ENCODE measurements around the gene SLC39A8.
A peak's percentile ranks its signal among the peaks of the same experiment; 100 is the strongest.

Gene SLC39A8

DNA sequence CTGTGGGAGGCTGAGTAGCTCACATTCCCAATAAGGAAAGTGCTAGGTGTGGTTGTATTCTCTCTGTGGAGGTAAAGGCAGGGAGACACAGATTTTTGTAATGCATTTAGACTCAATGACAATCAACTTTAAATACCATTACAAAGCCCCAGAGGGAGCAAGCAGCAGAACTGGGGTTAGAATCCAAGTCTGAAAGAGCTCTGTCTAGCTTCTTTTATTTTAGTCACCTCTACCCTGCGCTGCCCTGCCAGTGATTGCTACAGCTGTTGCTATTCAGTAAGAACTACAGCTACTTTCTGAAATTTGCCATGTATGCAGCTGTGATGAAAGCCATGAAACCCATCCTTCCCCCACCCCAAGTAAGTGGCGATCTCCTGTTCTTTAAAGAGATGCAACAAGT lies 22.5 kb downstream of the SLC39A8 start:
- TF ChIP-seq SUZ12 (IDR thresholded peaks at IDR 0.05; ENCODE audit: extremely low read depth, insufficient read depth, insufficient read length) (no peak), ZNF274 (IDR thresholded peaks at IDR 0.05; ENCODE audit: low read depth, low read length) (no peak), YY1 (IDR thresholded peaks at IDR 0.05; ENCODE audit: insufficient read depth, insufficient read length) (no peak)
- H3K4me1 ChIP-seq (ENCODE audit: insufficient read depth, insufficient read length): peaks cover 3% of the 10 kb centered on the region
- H3K27me3 ChIP-seq (ENCODE audit: insufficient read depth, insufficient read length): no peaks in the 10 kb centered on the region
- no peak overlapping the region for H3K4me3 ChIP-seq (ENCODE audit: insufficient read length, low read depth)
- no peaks in the 10 kb centered on the region for H3K9me3 ChIP-seq (ENCODE audit: insufficient read depth, low read length)
- no peak overlapping the region for H3K9ac ChIP-seq (ENCODE audit: insufficient read length, low read depth)
- no peaks in the 10 kb centered on the region for H3K36me3 ChIP-seq (ENCODE audit: insufficient read depth, insufficient read length, low read length)
- DNase-seq (ENCODE audit: low read depth, low spot score): no peak

DNA sequence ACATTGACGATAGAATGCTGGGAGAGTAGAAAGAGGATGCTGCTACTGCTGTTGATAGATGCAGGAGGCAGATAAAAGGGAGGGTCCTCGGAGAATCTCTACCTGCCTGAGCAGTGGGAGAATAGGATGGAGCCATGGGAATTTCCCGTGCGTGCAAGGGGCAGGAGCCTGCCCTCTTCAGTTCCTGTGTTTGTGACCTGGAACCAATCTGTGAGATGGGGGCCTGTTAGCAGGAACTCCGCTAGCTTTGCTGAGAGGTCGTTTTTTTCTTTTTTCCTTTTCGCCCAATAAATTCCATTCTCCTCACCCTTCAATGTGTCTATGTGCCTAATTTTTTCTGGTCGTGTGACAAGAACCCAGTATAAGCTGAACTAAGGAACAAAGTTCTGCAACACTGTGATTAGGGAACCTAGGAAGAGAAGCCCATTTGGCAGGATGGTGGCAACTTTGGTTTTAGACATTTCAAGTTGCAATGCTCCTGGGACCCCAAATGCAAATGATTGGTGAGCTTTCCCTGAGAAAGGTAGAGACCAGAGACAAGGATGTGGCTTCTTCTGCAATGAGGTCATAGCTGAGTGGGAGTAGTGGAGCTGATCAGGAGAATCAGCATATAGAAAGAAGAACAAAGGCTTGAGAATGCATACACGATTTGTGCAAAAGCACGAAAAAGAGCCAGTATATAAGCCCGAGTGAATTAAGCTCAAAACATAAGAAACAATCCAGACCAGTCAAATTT lies 23.9 kb downstream of the SLC39A8 start:
- H3K27me3 ChIP-seq (ENCODE audit: insufficient read depth, insufficient read length): no peaks in the 10 kb centered on the region
- no peak for DNase-seq (ENCODE audit: low read depth, low spot score)
- H3K4me3 ChIP-seq (ENCODE audit: insufficient read length, low read depth): no peak overlapping the region
- H3K36me3 ChIP-seq (ENCODE audit: insufficient read depth, insufficient read length, low read length): no peaks in the 10 kb centered on the region
- TF ChIP-seq SUZ12 (IDR thresholded peaks at IDR 0.05; ENCODE audit: extremely low read depth, insufficient read depth, insufficient read length): no peak
- no peak for TF ChIP-seq ZNF274 (IDR thresholded peaks at IDR 0.05; ENCODE audit: low read depth, low read length)
- no peak for TF ChIP-seq YY1 (IDR thresholded peaks at IDR 0.05; ENCODE audit: insufficient read depth, insufficient read length)
- no peaks in the 10 kb centered on the region for H3K9me3 ChIP-seq (ENCODE audit: insufficient read depth, low read length)
- H3K4me1 ChIP-seq (ENCODE audit: insufficient read depth, insufficient read length): peaks cover 3% of the 10 kb centered on the region
- no peak overlapping the region for H3K9ac ChIP-seq (ENCODE audit: insufficient read length, low read depth)

DNA sequence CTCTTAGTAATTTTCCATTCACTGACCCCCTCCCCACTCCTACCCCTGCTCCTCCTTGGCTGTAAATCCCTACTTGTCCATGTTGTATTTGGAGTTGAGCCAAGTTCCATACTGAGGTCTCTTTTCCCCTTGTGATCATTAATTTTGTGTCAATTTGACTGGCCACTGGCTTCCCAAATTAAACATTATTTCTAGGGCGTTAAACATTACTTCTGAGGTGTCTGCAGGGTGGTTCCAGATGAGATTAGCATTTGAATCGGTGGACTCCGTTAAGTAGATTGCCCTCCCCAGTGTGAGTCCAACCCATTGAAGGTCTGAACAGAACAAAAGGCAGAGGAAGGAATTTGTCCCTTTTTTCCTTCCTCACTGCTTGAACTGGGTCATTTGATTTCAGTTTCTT lies 25.7 kb downstream of the SLC39A8 start:
- Histone ChIP-seq H3K4me1 (ENCODE audit: insufficient read depth, insufficient read length) (peaks cover 3% of the 10 kb centered on the region), H3K27me3 (ENCODE audit: insufficient read depth, insufficient read length) (no peaks in the 10 kb centered on the region), H3K4me3 (ENCODE audit: insufficient read length, low read depth) (no peak overlapping the region), H3K36me3 (ENCODE audit: insufficient read depth, insufficient read length, low read length) (no peaks in the 10 kb centered on the region), H3K9me3 (ENCODE audit: insufficient read depth, low read length) (no peaks in the 10 kb centered on the region), H3K9ac (ENCODE audit: insufficient read length, low read depth) (no peak overlapping the region)
- DNase-seq (ENCODE audit: low read depth, low spot score): peak; percentile 56
- TF ChIP-seq YY1 (IDR thresholded peaks at IDR 0.05; ENCODE audit: insufficient read depth, insufficient read length): no peak
- no peak for TF ChIP-seq ZNF274 (IDR thresholded peaks at IDR 0.05; ENCODE audit: low read depth, low read length)
- no peak for TF ChIP-seq SUZ12 (IDR thresholded peaks at IDR 0.05; ENCODE audit: extremely low read depth, insufficient read depth, insufficient read length)

DNA sequence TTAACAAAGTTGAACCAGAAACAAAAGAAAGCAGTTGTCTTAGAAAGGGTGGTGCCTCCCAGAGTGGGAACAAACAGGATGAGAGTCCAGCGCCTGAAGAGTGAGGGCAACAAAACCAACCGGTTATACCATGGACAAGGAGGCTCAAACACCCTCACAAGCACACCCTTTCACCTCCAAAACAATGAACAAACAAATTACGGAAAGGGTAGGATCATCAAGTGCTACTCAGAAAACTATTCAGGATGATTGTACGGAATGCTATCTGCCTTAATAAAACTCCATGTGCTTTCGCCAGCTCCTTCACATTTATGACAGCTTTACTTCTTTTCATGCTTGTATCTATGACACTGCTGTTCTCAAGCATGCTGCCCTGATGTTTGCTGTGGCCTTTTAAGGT lies 26.8 kb downstream of the SLC39A8 start:
- Histone ChIP-seq H3K36me3 (ENCODE audit: insufficient read depth, insufficient read length, low read length) (no peaks in the 10 kb centered on the region), H3K9ac (ENCODE audit: insufficient read length, low read depth) (no peak overlapping the region), H3K4me1 (ENCODE audit: insufficient read depth, insufficient read length) (peaks cover 3% of the 10 kb centered on the region), H3K4me3 (ENCODE audit: insufficient read length, low read depth) (no peak overlapping the region), H3K9me3 (ENCODE audit: insufficient read depth, low read length) (no peaks in the 10 kb centered on the region), H3K27me3 (ENCODE audit: insufficient read depth, insufficient read length) (no peaks in the 10 kb centered on the region)
- no peak for TF ChIP-seq SUZ12 (IDR thresholded peaks at IDR 0.05; ENCODE audit: extremely low read depth, insufficient read depth, insufficient read length)
- no peak for TF ChIP-seq ZNF274 (IDR thresholded peaks at IDR 0.05; ENCODE audit: low read depth, low read length)
- no peak for TF ChIP-seq YY1 (IDR thresholded peaks at IDR 0.05; ENCODE audit: insufficient read depth, insufficient read length)
- DNase-seq (ENCODE audit: low read depth, low spot score): no peak

DNA sequence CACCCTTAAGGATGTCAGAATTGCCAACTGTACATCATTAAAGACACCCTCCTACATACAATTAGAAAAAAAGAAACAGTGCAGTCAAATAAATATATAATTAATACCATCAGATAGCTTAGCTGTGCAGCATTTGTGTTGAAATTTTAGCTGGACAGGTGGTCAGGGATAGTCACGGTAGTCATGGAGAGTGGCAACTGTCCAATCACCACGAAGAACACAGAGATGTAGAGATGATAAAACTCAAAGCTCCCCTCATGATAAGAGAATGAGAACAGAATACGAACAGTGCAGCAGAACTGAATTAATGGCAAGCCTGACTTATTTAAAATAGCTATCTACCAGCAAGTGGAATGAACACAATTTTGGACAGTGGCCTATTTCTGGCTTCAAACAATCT lies 27.2 kb downstream of the SLC39A8 start:
- TF ChIP-seq ZNF274 (IDR thresholded peaks at IDR 0.05; ENCODE audit: low read depth, low read length) (no peak), SUZ12 (IDR thresholded peaks at IDR 0.05; ENCODE audit: extremely low read depth, insufficient read depth, insufficient read length) (no peak), YY1 (IDR thresholded peaks at IDR 0.05; ENCODE audit: insufficient read depth, insufficient read length) (no peak)
- H3K27me3 ChIP-seq (ENCODE audit: insufficient read depth, insufficient read length): no peaks in the 10 kb centered on the region
- H3K9me3 ChIP-seq (ENCODE audit: insufficient read depth, low read length): no peaks in the 10 kb centered on the region
- peaks cover 3% of the 10 kb centered on the region for H3K4me1 ChIP-seq (ENCODE audit: insufficient read depth, insufficient read length)
- no peak overlapping the region for H3K4me3 ChIP-seq (ENCODE audit: insufficient read length, low read depth)
- no peak overlapping the region for H3K9ac ChIP-seq (ENCODE audit: insufficient read length, low read depth)
- DNase-seq (ENCODE audit: low read depth, low spot score): no peak
- no peaks in the 10 kb centered on the region for H3K36me3 ChIP-seq (ENCODE audit: insufficient read depth, insufficient read length, low read length)

DNA sequence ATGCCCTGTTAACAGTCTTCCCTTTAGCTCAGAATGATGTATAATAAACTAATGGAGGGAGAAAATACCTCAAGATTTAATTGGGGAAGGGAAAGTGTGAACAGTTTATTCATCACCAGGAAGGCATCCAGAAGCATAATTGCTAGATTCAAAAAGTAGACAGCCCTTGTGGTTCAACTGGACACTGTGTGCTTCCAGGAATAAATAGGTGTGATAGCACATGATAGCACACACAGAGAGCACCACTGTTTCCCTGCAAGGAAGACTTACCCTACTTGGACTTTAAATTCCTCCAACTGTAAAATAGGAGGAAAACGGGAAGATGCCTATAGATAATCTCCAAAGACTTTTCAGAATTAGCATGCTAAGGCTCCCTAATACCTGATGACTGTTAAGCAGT lies 27.8 kb downstream of the SLC39A8 start:
- no peak for DNase-seq (ENCODE audit: low read depth, low spot score)
- H3K27me3 ChIP-seq (ENCODE audit: insufficient read depth, insufficient read length): no peaks in the 10 kb centered on the region
- TF ChIP-seq ZNF274 (IDR thresholded peaks at IDR 0.05; ENCODE audit: low read depth, low read length) (no peak), SUZ12 (IDR thresholded peaks at IDR 0.05; ENCODE audit: extremely low read depth, insufficient read depth, insufficient read length) (no peak), YY1 (IDR thresholded peaks at IDR 0.05; ENCODE audit: insufficient read depth, insufficient read length) (no peak)
- H3K4me1 ChIP-seq (ENCODE audit: insufficient read depth, insufficient read length): peaks cover 3% of the 10 kb centered on the region
- H3K4me3 ChIP-seq (ENCODE audit: insufficient read length, low read depth): no peak overlapping the region
- no peaks in the 10 kb centered on the region for H3K9me3 ChIP-seq (ENCODE audit: insufficient read depth, low read length)
- no peaks in the 10 kb centered on the region for H3K36me3 ChIP-seq (ENCODE audit: insufficient read depth, insufficient read length, low read length)
- H3K9ac ChIP-seq (ENCODE audit: insufficient read length, low read depth): no peak overlapping the region

DNA sequence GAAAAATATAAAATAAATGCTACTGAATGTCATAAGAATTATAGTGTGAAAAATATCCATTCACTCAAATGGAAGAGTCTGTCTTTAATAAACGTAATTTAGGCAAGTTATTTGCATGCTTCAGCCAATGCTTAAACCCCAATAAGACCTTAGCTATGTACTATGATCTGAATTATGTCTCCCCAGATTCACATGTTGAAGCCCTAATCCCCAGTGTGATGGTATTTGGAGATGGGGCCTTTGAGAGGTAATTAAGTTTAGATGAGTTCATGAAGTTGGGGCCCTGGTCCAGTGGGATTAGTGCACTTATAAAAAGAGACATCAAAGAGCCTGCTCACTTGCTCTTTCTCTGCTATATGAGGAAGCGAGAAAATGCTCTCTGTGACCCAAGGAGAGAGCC lies 28.7 kb downstream of the SLC39A8 start:
- Histone ChIP-seq H3K36me3 (ENCODE audit: insufficient read depth, insufficient read length, low read length) (no peaks in the 10 kb centered on the region), H3K9me3 (ENCODE audit: insufficient read depth, low read length) (no peaks in the 10 kb centered on the region), H3K9ac (ENCODE audit: insufficient read length, low read depth) (no peak overlapping the region), H3K4me1 (ENCODE audit: insufficient read depth, insufficient read length) (peaks cover 3% of the 10 kb centered on the region), H3K27me3 (ENCODE audit: insufficient read depth, insufficient read length) (no peaks in the 10 kb centered on the region), H3K4me3 (ENCODE audit: insufficient read length, low read depth) (no peak overlapping the region)
- DNase-seq (ENCODE audit: low read depth, low spot score): no peak
- TF ChIP-seq ZNF274 (IDR thresholded peaks at IDR 0.05; ENCODE audit: low read depth, low read length) (no peak), SUZ12 (IDR thresholded peaks at IDR 0.05; ENCODE audit: extremely low read depth, insufficient read depth, insufficient read length) (no peak), YY1 (IDR thresholded peaks at IDR 0.05; ENCODE audit: insufficient read depth, insufficient read length) (no peak)

Data from NT2/D1 (cell line).